ENCODE data around the gene FUCA2. TPM values are rescaled to one million over a fixed set of nuclear protein-coding genes. Genes with fewer than 3 reads are reported as not detected.

Gene FUCA2
- total RNA-seq, 1 experiment from 2014 or later: 72.1 TPM

- no peaks in the 10 kb centered on the region for H3K27me3 Mint-ChIP-seq (ENCODE audit: low read depth)
- Histone ChIP-seq H3K27me3 (ENCODE audit: insufficient read depth, low read length) (no peaks in the 10 kb centered on the region), H3K18ac (ENCODE audit: insufficient read length, low read depth, low read length) (no peak overlapping the region), H3K27ac (ENCODE audit: insufficient read length, low read depth, low read length) (no peak overlapping the region), H4K5ac (ENCODE audit: insufficient read length, low read depth, low read length) (no peak overlapping the region), H3K9ac (ENCODE audit: extremely low read depth, insufficient read length, low read length) (no peak overlapping the region), H3K4ac (ENCODE audit: low read depth, low read length) (no peak overlapping the region), H2BK12ac (ENCODE audit: insufficient read length, low read depth, low read length) (no peak overlapping the region), H4K91ac (ENCODE audit: insufficient read length, low read depth, low read length) (no peak overlapping the region), H3K4me1 (ENCODE audit: insufficient read depth, low read length) (no peaks in the 10 kb centered on the region), H2AFZ (ENCODE audit: low read length) (no peak overlapping the region), H3K9me3 (ENCODE audit: control insufficient read depth, low read depth, low read length) (no peaks in the 10 kb centered on the region), H3K23me2 (ENCODE audit: insufficient read length, low read depth, low read length, poor library complexity, severe bottlenecking) (peaks cover 5% of the 10 kb centered on the region), H3K23ac (ENCODE audit: insufficient read length, low read depth, low read length) (no peak overlapping the region), H2BK120ac (ENCODE audit: low read depth, low read length, poor library complexity, severe bottlenecking) (no peak overlapping the region), H3K4me2 (ENCODE audit: insufficient read depth, insufficient read length, low read length) (no peak overlapping the region), H4K20me1 (ENCODE audit: control insufficient read depth, insufficient read depth, insufficient read length) (no peaks in the 10 kb centered on the region), H2BK15ac (ENCODE audit: low read depth, low read length) (no peak overlapping the region), H3K79me2 (ENCODE audit: insufficient read depth, low read length) (no peaks in the 10 kb centered on the region), H3T11ph (ENCODE audit: low read length) (no peak overlapping the region), H2AK5ac (ENCODE audit: insufficient read length, low read length) (no peak overlapping the region), H2BK20ac (ENCODE audit: low read depth, low read length, poor library complexity, severe bottlenecking) (no peak overlapping the region), H3K79me1 (ENCODE audit: insufficient read depth, low read depth, low read length, poor library complexity, severe bottlenecking) (no peaks in the 10 kb centered on the region), H3K14ac (ENCODE audit: insufficient read depth, low read length) (no peak overlapping the region), H4K8ac (replicated peaks; ENCODE audit: insufficient read length, low read depth, low read length) (no peak overlapping the region), H3K56ac (ENCODE audit: insufficient read length, low read depth, low read length) (no peak overlapping the region), H2BK5ac (ENCODE audit: insufficient read length, low read length) (no peak overlapping the region)
- no peaks in the 10 kb centered on the region for H3K9me3 Mint-ChIP-seq
- TF ChIP-seq, protein P1, sequence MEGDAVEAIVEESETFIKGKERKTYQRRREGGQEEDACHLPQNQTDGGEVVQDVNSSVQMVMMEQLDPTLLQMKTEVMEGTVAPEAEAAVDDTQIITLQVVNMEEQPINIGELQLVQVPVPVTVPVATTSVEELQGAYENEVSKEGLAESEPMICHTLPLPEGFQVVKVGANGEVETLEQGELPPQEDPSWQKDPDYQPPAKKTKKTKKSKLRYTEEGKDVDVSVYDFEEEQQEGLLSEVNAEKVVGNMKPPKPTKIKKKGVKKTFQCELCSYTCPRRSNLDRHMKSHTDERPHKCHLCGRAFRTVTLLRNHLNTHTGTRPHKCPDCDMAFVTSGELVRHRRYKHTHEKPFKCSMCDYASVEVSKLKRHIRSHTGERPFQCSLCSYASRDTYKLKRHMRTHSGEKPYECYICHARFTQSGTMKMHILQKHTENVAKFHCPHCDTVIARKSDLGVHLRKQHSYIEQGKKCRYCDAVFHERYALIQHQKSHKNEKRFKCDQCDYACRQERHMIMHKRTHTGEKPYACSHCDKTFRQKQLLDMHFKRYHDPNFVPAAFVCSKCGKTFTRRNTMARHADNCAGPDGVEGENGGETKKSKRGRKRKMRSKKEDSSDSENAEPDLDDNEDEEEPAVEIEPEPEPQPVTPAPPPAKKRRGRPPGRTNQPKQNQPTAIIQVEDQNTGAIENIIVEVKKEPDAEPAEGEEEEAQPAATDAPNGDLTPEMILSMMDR (conservative IDR thresholded peaks at IDR 0.05): no peak
- DNase-seq: no peak
- no CpG with 5 or more reads among the region's 6 CpGs for WGBS (ENCODE audit: extremely low coverage, insufficient read length, low lambda C conversion rate)
- H3K4me1 Mint-ChIP-seq: peaks cover 5 to 7% of the 10 kb centered on the region in 2 experiments; a peak in 2 of 4 replicates
- peaks cover 14 to 52% (median 29%) of the 10 kb centered on the region in 3 experiments; a peak in 6 of 7 replicates for H3K36me3 Mint-ChIP-seq (ENCODE audit: insufficient read depth in 1 of 3, low read depth in 3 of 3)
- no peak overlapping the region for H3K4me3 Mint-ChIP-seq
- no peak overlapping the region for H3K27ac Mint-ChIP-seq
These were observed 5.3 kb downstream of the FUCA2 start for GRCh38 chr6:143506199-143506598.
